Neural cell (in vitro differentiated cells): ENCODE results near the gene AIFM1.

Source experiments
- EZH2 ChIP-seq: fragments of 200-600, 300-800 bp; shearing (Covaris generic), sonication (generic); IDR thresholded peaks from 2 replicates; pipeline ENCODE4 v1.6.1; 2014; ENCODE audit warnings: antibody characterized with exemption, low read length, borderline replicate concordance, mild to moderate bottlenecking; ENCODE audit not compliant: insufficient read depth, poor library complexity, severe bottlenecking
- RAD21 ChIP-seq: fragments of 450-650 bp; conservative IDR thresholded peaks from 2 replicates; pipeline ENCODE4 v1.6.1; 2014; ENCODE audit warnings: antibody characterized with exemption, mild to moderate bottlenecking, moderate library complexity
- TAF1 ChIP-seq: IDR thresholded peaks from 2 replicates; pipeline ENCODE4 v1.6.1; 2012; ENCODE audit warnings: low read depth
- TF ChIP-seq, protein P1 (sequence below): fragments of 450-650 bp; IDR thresholded peaks from 2 replicates; pipeline ENCODE4 v1.5.1; 2014; ENCODE audit warnings: antibody characterized with exemption, mild to moderate bottlenecking, moderate library complexity; ENCODE audit not compliant: poor library complexity, severe bottlenecking

DNA sequence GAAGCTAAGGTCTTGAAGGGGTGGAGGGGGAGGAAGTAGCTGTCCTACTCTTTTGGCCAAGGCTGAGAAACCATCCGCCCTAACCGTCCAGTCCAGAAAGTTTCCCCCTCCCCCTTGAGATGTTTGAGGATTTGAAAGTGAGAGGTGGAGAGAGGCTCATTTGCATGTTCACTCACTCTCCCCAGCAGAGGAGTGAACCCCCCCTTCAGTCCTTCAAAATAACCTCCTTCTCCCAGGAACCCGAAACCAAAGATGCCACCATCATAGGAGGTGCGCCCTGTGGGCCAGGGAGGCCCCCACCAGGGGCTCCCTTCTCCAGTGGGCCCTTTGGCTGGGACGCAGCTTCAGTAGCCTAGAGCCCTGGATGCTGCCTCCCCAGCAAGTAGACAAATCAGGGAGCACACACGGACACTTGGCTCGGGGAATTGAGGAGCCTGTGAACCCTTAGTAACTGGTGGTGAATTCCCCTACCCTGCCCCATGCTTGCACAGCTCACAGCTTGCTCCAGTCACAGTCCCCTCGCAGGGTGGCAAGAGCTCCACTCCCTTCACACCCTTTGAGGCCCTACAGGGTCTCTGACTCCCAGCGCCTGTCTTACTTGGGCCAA, 80.9 kb downstream of the AIFM1 start:
- TF ChIP-seq, protein P1, sequence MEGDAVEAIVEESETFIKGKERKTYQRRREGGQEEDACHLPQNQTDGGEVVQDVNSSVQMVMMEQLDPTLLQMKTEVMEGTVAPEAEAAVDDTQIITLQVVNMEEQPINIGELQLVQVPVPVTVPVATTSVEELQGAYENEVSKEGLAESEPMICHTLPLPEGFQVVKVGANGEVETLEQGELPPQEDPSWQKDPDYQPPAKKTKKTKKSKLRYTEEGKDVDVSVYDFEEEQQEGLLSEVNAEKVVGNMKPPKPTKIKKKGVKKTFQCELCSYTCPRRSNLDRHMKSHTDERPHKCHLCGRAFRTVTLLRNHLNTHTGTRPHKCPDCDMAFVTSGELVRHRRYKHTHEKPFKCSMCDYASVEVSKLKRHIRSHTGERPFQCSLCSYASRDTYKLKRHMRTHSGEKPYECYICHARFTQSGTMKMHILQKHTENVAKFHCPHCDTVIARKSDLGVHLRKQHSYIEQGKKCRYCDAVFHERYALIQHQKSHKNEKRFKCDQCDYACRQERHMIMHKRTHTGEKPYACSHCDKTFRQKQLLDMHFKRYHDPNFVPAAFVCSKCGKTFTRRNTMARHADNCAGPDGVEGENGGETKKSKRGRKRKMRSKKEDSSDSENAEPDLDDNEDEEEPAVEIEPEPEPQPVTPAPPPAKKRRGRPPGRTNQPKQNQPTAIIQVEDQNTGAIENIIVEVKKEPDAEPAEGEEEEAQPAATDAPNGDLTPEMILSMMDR: no peak
- TF ChIP-seq EZH2: no peak
- no peak for TF ChIP-seq TAF1
- no peak for TF ChIP-seq RAD21
